ENCODE measurements around the gene RBPMS2. TPM values are rescaled to one million over a fixed set of nuclear protein-coding genes. Genes with fewer than 3 reads are reported as not detected.
"Not testable (repeated sequence)": the region's sequence is repeated elsewhere in the genome, so short reads cannot be mapped to it uniquely, and the experiment has no call there.

Gene RBPMS2
- total RNA-seq (1 to 10 TPM; 1.9 to 3.6 (median 2.3) TPM), polyA plus RNA-seq (1 to 10 TPM; 1.6 to 2.0 (median 2.0) TPM)
- long read RNA-seq, donor 1, result 0 reads
- long read RNA-seq, donor 2, partial matches to known transcripts, result 2 of 3 reads
- long read RNA-seq, donor 2, other reads (novel, unspliced or antisense), result 0 of 3 reads

DNA sequence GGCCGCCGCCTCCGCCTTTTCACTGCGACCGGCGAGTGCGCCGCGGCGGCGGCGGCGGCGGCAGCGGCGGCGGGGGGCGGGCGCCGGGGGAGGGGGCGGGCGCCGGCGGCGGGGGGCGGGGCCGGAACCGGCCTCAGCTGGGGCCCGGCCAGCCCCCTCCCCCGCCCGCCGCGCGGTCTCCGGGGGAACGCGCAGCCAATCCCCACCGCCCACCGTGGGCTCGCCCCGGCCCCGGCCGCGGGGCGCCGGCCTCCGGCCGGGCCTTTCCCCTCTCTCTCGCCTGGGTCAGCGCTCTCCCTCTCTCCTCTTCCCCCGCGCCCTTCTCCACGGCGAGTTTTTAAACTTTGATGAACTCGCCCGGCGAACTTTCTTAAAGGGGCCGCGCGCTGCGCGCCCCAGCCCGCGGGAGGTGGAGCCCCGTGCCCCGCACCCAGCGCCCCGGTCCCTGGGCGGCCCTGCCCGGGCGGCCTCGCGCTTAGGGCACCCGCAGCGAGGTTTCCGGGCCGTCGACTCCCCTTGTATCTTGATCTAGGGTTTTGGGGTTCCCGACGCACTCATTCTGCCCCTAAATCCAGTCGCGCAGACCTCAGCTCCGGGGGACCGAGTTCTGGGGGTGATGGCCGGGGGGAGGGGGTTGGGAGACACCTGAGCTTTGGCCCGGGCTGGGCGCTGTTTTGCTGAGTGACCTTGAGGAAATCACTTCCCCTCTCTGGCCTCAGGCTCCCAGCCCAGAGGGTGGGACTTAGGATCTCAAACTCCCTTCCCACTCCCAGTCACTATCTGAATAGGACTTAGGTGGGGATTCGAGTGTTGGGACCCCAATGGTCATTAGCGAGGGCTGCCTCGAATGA lies at the start of gene RBPMS2:
TSS of gene RBPMS2 (minus strand) at position 39 of the 851 bp plus-strand sequence. CDS start 270 bp downstream, outside the sequence.
- H3K27ac ChIP-seq, result peak within 1 kb of the TSS; percentile 16
- H3K9me3 ChIP-seq, result no peaks in the 10 kb centered on the region
- H3K4me3 ChIP-seq, result peak within 1 kb of the TSS; percentile 67
- ATAC-seq (peak; percentile 30 to 64 (median 43)), DNase-seq (peak; percentile 44 to 56)
- 1 to 4% (median 2%) methylated on average over 40 to 77 of the region's 90 CpGs for WGBS, 3 donors
- H3K36me3 ChIP-seq (ENCODE audit: insufficient read depth in 1 of 2, low read depth in 1 of 2), result no peaks in the 10 kb centered on the region
- H3K27me3 ChIP-seq (ENCODE audit: insufficient read depth in 3 of 3, low read length in 2 of 3), result peaks cover 0 to 32% (median 15%) of the 10 kb centered on the region in 3 donors
- intact Hi-C loops (cut with DNase I), result no loop called here
- no peaks in the 10 kb centered on the region for H3K4me1 ChIP-seq
- no peak for TF ChIP-seq CTCF (IDR thresholded peaks at IDR 0.05)

GRCh38 chr15:64824929-64825430 lies 49.6 kb upstream of the RBPMS2 start:
- Histone ChIP-seq H3K27me3 (ENCODE audit: insufficient read depth in 3 of 3, low read length in 2 of 3) (no peaks in the 10 kb centered on the region), H3K36me3 (ENCODE audit: insufficient read depth in 1 of 2, low read depth in 1 of 2) (no peaks in the 10 kb centered on the region), H3K4me3 (peak overlapping the region; percentile 76), H3K27ac (no peak overlapping the region), H3K9me3 (no peaks in the 10 kb centered on the region), H3K4me1 (peaks cover 14% of the 10 kb centered on the region)
- intact Hi-C loops (cut with DNase I), result loop anchor here in 1 of 2 donors (5.0 kb wide), 1 partner anchor 53 kb away; no protein-coding TSS in a partner anchor
- 1% methylated on average over 17 of the region's 17 CpGs for WGBS, 3 donors
- no peak for TF ChIP-seq CTCF (IDR thresholded peaks at IDR 0.05)
- peak; percentile 5 to 57 (median 41) for ATAC-seq
- no peak for DNase-seq

- Histone ChIP-seq H3K9me3 (no peaks in the 10 kb centered on the region), H3K27ac (no peak overlapping the region), H3K27me3 (ENCODE audit: insufficient read depth in 3 of 3, low read length in 2 of 3) (no peaks in the 10 kb centered on the region), H3K36me3 (ENCODE audit: insufficient read depth in 1 of 2, low read depth in 1 of 2) (no peaks in the 10 kb centered on the region), H3K4me3 (no peak overlapping the region), H3K4me1 (no peaks in the 10 kb centered on the region)
- DNase-seq (no peak), ATAC-seq (no peak)
- 86 to 96% (median 95%) methylated on average over 13 of the region's 13 CpGs for WGBS, 3 donors
- intact Hi-C loops (cut with DNase I), result no loop called here
- no peak for TF ChIP-seq CTCF (IDR thresholded peaks at IDR 0.05)
Measured at GRCh38 chr15:64816452-64816851, 41.1 kb upstream of the RBPMS2 start.

DNA sequence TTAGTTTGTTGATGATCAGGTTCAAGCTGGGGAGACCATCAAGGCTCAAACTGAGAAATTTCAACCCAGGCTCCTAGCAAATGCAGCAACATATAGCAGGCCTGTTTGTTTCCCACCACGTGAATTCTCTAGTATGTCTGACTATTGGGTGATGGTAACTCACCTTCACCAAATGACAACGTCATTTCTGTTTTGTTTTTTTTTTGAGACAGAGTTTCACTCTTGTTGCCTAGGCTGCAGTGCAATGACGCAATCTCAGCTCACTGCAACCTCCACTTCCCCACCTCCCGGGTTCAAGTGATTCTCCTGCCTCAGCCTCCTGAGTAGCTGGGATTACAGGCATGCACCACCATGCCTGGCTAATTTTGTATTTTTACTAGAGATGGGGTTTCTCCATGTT lies 39.6 kb upstream of the RBPMS2 start:
- H3K9me3 ChIP-seq; DNase-seq; H3K27me3 ChIP-seq (ENCODE audit: insufficient read depth in 3 of 3, low read length in 2 of 3); ATAC-seq; H3K4me3 ChIP-seq; intact Hi-C loops (cut with DNase I); H3K4me1 ChIP-seq; H3K36me3 ChIP-seq (ENCODE audit: insufficient read depth in 1 of 2, low read depth in 1 of 2); H3K27ac ChIP-seq: not testable (repeated sequence)
- WGBS, 3 donors, result 82 to 90% (median 84%) methylated on average over 4 of the region's 4 CpGs

DNA sequence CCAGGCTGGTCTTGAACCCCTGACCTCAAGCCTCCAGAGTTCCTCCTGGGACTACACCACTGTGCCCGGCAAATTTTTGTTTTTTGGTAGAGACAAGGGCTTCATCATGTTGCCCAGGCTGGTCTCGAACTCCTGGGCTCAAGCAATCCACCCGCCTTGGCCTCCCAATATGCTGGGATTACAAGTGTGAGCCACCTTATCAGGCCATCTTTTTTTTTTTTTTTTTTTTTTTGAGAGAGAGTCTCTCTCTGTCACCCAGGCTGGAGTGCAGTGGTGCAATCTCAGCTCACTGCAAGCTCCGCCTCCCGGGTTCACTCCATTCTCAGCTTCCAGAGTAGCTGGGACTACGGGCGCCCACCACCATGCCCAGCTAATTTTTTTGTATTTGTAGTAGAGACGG lies 38.9 kb upstream of the RBPMS2 start:
- H3K36me3 ChIP-seq (ENCODE audit: insufficient read depth in 1 of 2, low read depth in 1 of 2); H3K4me1 ChIP-seq; DNase-seq; intact Hi-C loops (cut with DNase I); H3K9me3 ChIP-seq; H3K27me3 ChIP-seq (ENCODE audit: insufficient read depth in 3 of 3, low read length in 2 of 3); ATAC-seq; H3K27ac ChIP-seq; H3K4me3 ChIP-seq: not testable (repeated sequence)
- 95 to 97% (median 95%) methylated on average over 7 to 8 of the region's 8 CpGs for WGBS, 3 donors
